Thyroid gland (tissue), 4 donors: ENCODE measurements around the gene KCNG2.
"Not testable (repeated sequence)": the region's sequence is repeated elsewhere in the genome, so short reads cannot be mapped to it uniquely, and the experiment has no call there.

ENCODE experiments used
- CTCF ChIP-seq, 6 experiments: fragments of 200-600 bp in 3 of 6; fragments of 450-650 bp in 3 of 6; sonication (generic) in 3 of 6; IDR thresholded peaks; one replicate each; pipeline ENCODE4 v1.5.1; 2016 to 2019; ENCODE audit warnings: antibody characterized with exemption in 6 of 6, mild to moderate bottlenecking in 2 of 6, inconsistent platforms in 1 of 6, moderate library complexity in 1 of 6
- POLR2A ChIP-seq, 2 donors: fragments of 450-650 bp; IDR thresholded peaks; one replicate each; pipeline ENCODE4 v1.6.1; 2017; ENCODE audit warnings: antibody characterized with exemption in 2 of 2, mild to moderate bottlenecking in 2 of 2, moderate library complexity in 1 of 2

- not testable (repeated sequence) for TF ChIP-seq CTCF, POLR2A (IDR thresholded peaks at IDR 0.05)
Observed at GRCh38 chr18:79878246-79878645, 80.5 kb downstream of the KCNG2 start.
